ENCODE data around the gene LMF2. TPM values are rescaled to one million over a fixed set of nuclear protein-coding genes. Genes with fewer than 3 reads are reported as not detected.

The LMF2 gene
- polyA plus RNA-seq, 1 of the 3 experiments (the other 2 are of a cell fraction), result 34.3 TPM

GRCh38 chr22:50488886-50489285 lies 18.6 kb downstream of the LMF2 start:
- TF ChIP-seq MAX (IDR thresholded peaks at IDR 0.05; ENCODE audit: low read depth) (no peak), USF1 (IDR thresholded peaks at IDR 0.05; ENCODE audit: borderline replicate concordance, low read depth) (no peak), SMC3 (IDR thresholded peaks at IDR 0.05; ENCODE audit: low read depth, low read length) (no peak), JUND (IDR thresholded peaks at IDR 0.05) (no peak), RFX5 (IDR thresholded peaks at IDR 0.05; ENCODE audit: low read length) (no peak), FOXJ3 (CRISPR knock-in tag; IDR thresholded peaks at IDR 0.05) (no peak), MEF2A (IDR thresholded peaks at IDR 0.05; ENCODE audit: borderline replicate concordance, low read depth) (no peak), TCF12 (IDR thresholded peaks at IDR 0.05) (no peak), RCOR1 (IDR thresholded peaks at IDR 0.05; ENCODE audit: low read length) (no peak)
- DNase-seq, result no peak
- ChIA-PET POLR2A (no interaction called here), CTCF (interaction anchor here (1.2 kb wide), 1 partner anchor 14 kb away, joined by 3 read pairs; no protein-coding TSS in a partner anchor)
- H3K9ac ChIP-seq, result no peak overlapping the region
- H2AFZ ChIP-seq (ENCODE audit: low read depth), result no peak overlapping the region
- H3K4me3 ChIP-seq (ENCODE audit: low read depth in 2 of 2, low read length in 1 of 2), result no peak overlapping the region
- WGBS (ENCODE audit: low lambda C conversion rate), result 76% methylated on average over 19 of the region's 19 CpGs
- H3K4me2 ChIP-seq, result no peak overlapping the region
- no peak overlapping the region for H3K27ac ChIP-seq (ENCODE audit: low read depth in 2 of 2, low read length in 1 of 2)
- no peaks in the 10 kb centered on the region for H3K27me3 ChIP-seq (ENCODE audit: insufficient read depth)
- H3K9me3 ChIP-seq, result no peaks in the 10 kb centered on the region
- H3K79me2 ChIP-seq (ENCODE audit: insufficient read depth), result no peaks in the 10 kb centered on the region
- H3K9me2 ChIP-seq, result no peaks in the 10 kb centered on the region
- H3K4me1 ChIP-seq (ENCODE audit: control insufficient read depth in 1 of 2, insufficient read depth in 2 of 2, low read depth in 1 of 2, low read length in 1 of 2), result peaks cover 0 to 2% of the 10 kb centered on the region in 2 experiments; a peak in 1 of 4 replicates
- H4K20me1 ChIP-seq (ENCODE audit: insufficient read depth), result no peaks in the 10 kb centered on the region
- no peaks in the 10 kb centered on the region for H3F3A ChIP-seq (replicated peaks; ENCODE audit: insufficient read depth)
- H3K36me3 ChIP-seq (replicated peaks in 1 of 2; ENCODE audit: control insufficient read depth in 1 of 2, insufficient read depth in 2 of 2, low read length in 1 of 2), result no peaks in the 10 kb centered on the region

- no peak for DNase-seq
- Histone ChIP-seq H3K4me1 (ENCODE audit: control insufficient read depth in 1 of 2, insufficient read depth in 2 of 2, low read depth in 1 of 2, low read length in 1 of 2) (peaks cover 0 to 2% of the 10 kb centered on the region in 2 experiments; a peak in 1 of 4 replicates), H3K27ac (ENCODE audit: low read depth in 2 of 2, low read length in 1 of 2) (no peak overlapping the region), H3K36me3 (replicated peaks in 1 of 2; ENCODE audit: control insufficient read depth in 1 of 2, insufficient read depth in 2 of 2, low read length in 1 of 2) (no peaks in the 10 kb centered on the region), H3K9me2 (no peaks in the 10 kb centered on the region), H3K9ac (no peak overlapping the region), H2AFZ (ENCODE audit: low read depth) (no peak overlapping the region), H3K9me3 (no peaks in the 10 kb centered on the region), H3K4me3 (ENCODE audit: low read depth in 2 of 2, low read length in 1 of 2) (no peak overlapping the region), H3F3A (replicated peaks; ENCODE audit: insufficient read depth) (no peaks in the 10 kb centered on the region), H3K27me3 (ENCODE audit: insufficient read depth) (no peaks in the 10 kb centered on the region), H4K20me1 (ENCODE audit: insufficient read depth) (no peaks in the 10 kb centered on the region), H3K79me2 (ENCODE audit: insufficient read depth) (no peaks in the 10 kb centered on the region), H3K4me2 (no peak overlapping the region)
- CTCF ChIA-PET, result no interaction called here
- TF ChIP-seq RXRA (IDR thresholded peaks at IDR 0.05; ENCODE audit: borderline replicate concordance, low read depth) (no peak), SIN3A (IDR thresholded peaks at IDR 0.05; ENCODE audit: borderline replicate concordance, low read depth, low read length) (no peak), ELF1 (IDR thresholded peaks at IDR 0.05) (no peak), FOXJ3 (CRISPR knock-in tag; IDR thresholded peaks at IDR 0.05) (no peak), YY1 (IDR thresholded peaks at IDR 0.05; ENCODE audit: low read depth) (no peak), POLR2AphosphoS5 (IDR thresholded peaks at IDR 0.05; ENCODE audit: low read depth, low read length) (no peak), TEAD4 (IDR thresholded peaks at IDR 0.05; ENCODE audit: borderline replicate concordance, insufficient read depth) (no peak), CTCF (IDR thresholded peaks at IDR 0.05) (no peak), EP300 (IDR thresholded peaks at IDR 0.05; ENCODE audit: borderline replicate concordance in 1 of 2, low read depth in 1 of 2, low read length in 1 of 2) (no peak), USF2 (IDR thresholded peaks at IDR 0.05; ENCODE audit: borderline replicate concordance, low read depth, low read length) (no peak), GATA2 (CRISPR knock-in tag; IDR thresholded peaks at IDR 0.05) (no peak), SMC3 (IDR thresholded peaks at IDR 0.05; ENCODE audit: low read depth, low read length) (no peak)
- 70% methylated on average over 4 of the region's 18 CpGs for WGBS (ENCODE audit: low lambda C conversion rate)
- POLR2A ChIA-PET, result no interaction called here
Observed at GRCh38 chr22:50488006-50488677, 19.4 kb downstream of the LMF2 start.
